Measurements from ENCODE around the gene RGS18.
"Not testable (repeated sequence)": the region's sequence is repeated elsewhere in the genome, so short reads cannot be mapped to it uniquely, and the experiment has no call there.

Gene RGS18, protein sequence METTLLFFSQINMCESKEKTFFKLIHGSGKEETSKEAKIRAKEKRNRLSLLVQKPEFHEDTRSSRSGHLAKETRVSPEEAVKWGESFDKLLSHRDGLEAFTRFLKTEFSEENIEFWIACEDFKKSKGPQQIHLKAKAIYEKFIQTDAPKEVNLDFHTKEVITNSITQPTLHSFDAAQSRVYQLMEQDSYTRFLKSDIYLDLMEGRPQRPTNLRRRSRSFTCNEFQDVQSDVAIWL

DNA sequence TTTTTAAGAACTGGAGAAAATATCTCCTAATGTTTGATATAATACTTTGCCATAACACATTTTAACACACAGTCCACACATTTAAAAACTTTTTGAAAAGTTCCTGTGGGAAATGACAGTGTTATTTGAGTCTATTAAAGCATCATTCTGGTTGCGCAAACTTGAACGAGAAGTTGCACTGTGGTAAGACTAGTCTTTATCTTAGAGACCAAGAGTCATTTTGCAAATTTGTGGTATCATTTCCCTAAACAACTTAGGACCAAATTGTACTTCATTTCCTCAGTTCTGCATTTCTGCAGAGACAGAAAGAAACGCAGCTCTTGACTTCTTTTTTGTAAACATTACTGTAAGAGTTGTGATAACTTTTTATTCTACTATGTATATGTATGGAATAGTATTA lies at the start of gene RGS18:
Gene RGS18 (plus strand): TSS at position 282 of the 400 bp plus-strand sequence. CDS start 176 bp downstream, outside the sequence.
- no peak for DNase-seq (ENCODE audit: low spot score)

DNA sequence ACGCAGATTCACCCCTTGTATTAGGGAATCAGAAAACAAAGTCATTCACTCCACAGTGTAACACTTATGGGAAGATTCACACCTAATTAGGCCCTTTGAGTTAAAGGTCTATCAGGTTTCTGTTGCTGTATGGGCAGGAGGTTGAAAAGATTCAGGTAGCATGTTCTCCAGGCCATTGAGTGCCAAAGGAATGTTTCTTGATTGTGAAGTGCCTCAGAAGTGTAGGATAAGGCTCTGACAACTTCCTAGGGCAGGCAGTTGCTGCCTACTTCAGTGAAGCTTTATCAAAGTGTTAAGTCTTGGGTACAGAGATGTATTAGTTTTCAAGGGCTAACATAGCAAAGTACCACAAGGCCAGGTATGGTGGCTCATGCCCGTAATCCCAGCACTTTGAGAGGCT lies 48.7 kb upstream of the RGS18 start:
- DNase-seq (ENCODE audit: low spot score), result no peak

DNA sequence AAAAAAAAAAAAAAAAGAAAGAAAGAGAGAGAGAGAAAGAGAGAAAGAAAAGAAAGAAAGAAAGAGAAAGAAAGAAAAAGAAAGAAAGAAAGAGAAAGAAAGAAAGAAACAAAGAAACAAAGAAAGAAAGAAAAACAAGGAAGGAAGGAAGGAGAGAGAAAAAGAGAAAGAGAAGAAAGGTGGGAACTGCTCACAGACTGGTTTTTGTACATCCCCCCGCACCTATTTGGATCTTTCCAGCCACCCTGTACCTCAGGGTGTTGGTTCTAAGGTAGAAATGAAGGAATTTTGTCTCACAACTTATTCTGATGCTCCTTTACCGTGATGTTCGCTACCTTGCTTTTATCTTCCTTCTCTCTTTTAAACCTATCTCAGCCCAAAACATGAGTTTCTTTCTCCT lies 43.3 kb upstream of the RGS18 start:
- no peak for DNase-seq (ENCODE audit: low spot score)

DNA sequence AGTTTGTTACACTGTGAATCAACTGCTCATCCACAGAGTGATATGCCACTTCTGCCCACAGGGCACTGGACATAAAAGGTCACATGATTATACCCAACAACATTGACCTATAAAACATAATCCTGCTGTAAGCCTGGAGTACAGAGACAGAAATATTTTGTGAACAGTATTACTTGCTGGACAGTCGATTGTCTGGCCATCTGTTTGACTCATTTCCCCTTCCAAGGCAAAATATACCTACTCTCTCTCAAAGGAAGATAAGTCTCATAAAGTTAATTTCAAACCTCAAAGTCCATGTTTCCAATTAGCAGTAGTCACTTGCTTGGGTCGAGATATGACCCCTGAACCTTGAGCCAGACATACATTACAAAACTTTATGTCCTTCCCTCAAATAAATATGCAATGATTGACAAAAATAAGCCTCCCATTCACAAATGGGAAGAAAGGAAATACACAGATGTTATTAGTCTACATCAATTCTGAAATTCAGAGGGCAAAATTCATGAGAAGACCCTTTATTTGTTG lies 39.3 kb upstream of the RGS18 start:
- no peak for DNase-seq (ENCODE audit: low spot score)

DNA sequence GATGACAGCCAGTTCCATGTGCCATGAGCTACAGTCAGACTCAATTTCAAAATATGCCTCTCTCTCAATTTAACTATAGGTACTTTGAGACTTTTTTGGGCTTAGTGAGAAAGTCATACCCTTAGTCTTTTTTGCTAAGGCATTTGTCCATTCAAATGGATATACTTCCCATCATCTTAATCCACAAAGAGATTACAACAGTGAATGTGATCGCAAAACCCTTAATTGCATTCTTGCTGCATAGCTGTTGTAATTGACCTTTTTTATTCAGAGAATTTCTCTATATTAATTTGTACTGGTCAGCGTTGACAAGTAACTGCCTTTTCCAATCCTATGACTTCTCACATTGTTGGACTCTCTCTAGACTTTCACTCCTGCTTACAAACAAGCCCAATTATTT lies 38.6 kb upstream of the RGS18 start:
- DNase-seq (ENCODE audit: low spot score), result no peak

DNA sequence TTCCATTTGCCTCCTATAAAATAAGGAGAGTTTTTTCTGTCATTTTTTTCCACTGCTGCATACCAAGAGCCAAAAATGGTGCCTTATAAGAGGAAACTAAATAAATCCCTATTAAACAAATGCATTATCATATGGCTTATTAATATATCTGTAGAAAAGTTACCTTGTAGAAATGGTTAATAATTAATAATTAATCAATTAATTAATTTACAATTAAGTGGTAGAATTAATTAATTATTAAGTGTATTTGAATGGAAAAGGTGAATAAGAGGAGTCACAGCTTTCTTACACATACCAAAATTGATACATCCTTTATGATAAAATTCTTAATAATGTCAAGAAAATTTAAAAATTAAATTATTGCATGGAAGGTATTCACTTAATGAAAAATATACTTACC lies 35.6 kb upstream of the RGS18 start:
- no peak for DNase-seq (ENCODE audit: low spot score)

DNA sequence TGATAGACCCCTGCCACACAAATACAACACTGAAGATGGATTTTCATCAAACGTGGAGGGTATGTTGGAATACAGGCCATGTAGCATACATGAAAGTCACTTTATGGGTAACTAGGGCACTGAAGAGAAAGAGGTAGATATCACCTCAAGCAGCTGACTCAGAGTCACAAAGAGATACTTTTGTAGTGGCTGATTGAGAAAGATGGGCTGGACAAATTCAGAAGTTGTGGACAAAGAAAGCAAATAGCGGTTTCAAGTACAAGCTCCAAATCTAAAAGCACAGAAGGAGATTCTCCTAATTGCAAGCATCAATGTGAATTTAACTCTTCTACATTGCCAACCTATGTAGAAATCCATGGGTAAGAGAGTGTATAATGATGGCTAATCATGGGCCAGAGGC lies 35.0 kb upstream of the RGS18 start:
- DNase-seq (ENCODE audit: low spot score), result no peak

DNA sequence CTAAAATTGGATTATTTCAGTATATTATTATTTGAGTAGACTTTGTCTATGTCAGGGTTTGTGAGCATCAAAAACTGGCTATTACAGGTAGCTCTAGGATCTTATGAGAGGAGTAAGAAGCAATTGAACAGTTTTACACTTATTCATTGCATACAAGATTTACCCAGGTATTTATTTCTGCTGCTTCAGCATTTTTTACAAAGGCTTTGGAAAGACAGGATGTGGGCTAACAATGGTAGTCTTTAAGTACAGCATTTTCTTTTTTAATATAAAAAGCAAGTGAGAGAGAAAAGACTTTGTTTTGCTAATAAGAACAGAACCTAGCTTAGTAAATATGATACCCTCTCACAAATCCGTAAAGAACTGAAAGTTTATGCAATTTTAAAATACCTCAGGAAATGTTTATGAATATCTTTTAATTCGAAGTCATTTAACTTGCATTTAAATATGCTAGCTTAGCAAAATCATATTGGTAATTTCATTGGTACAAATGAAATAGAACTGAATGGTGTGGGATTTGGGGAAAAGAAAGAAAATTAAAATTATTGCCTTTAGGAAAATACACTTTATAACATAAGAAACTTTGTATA lies 32.1 kb upstream of the RGS18 start:
- no peak for DNase-seq (ENCODE audit: low spot score)

DNA sequence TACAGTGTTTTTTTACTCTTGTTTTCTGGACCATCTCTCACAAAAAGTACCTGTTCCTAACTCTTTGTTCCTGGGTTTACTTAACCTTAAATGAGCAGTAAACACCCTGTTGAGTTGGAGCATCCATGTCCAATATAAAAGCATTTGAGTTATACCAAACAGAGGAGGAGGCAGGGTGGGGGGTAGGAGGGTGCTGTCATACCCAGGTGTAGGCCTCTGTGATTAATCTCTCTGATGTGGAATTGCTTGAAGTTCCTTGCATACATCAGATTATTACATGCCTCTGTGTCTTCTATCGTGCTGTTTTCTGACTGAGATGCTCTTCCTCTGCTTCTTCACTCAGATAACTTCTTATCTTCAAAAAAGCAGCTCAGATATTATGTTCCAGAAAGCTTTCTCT lies 28.1 kb upstream of the RGS18 start:
- DNase-seq (ENCODE audit: low spot score), result no peak

DNA sequence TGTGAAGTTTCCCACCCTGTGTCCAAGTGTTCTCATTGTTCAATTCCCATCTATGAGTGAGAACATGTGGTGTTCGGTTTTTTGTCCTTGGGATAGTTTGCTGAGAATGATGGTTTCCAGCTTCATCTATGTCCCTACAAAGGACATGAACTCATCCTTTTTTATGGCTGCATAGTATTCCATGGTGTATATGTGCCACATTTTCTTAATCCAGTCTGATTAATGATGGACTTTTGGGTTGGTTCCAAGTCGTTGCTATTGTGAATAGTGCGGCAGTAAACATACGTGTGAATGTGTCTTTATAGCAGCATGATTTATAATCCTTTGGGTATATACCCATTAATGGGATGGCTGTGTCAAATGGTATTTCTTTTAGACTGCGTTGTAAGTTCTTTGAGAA lies 27.4 kb upstream of the RGS18 start:
- not testable (repeated sequence) for DNase-seq (ENCODE audit: low spot score)

DNA sequence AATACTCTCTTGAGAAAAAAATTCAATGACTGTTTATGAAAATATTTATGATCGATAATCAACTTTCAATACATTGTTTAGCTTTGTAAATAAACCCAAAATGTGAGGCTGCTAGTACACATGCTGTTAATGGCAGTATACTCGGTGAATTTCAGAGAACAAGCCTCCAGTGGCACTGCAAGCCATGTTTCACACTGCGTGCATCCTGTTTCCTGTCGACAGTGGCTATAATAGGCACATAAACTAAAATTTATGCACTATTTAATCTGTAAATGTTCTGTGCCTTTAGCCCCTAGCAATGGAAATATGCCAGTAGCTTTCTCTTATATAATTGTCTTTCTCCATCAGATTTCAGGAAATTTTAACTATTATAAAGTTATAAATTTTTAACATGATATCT lies 26.3 kb upstream of the RGS18 start:
- DNase-seq (ENCODE audit: low spot score), result no peak

DNA sequence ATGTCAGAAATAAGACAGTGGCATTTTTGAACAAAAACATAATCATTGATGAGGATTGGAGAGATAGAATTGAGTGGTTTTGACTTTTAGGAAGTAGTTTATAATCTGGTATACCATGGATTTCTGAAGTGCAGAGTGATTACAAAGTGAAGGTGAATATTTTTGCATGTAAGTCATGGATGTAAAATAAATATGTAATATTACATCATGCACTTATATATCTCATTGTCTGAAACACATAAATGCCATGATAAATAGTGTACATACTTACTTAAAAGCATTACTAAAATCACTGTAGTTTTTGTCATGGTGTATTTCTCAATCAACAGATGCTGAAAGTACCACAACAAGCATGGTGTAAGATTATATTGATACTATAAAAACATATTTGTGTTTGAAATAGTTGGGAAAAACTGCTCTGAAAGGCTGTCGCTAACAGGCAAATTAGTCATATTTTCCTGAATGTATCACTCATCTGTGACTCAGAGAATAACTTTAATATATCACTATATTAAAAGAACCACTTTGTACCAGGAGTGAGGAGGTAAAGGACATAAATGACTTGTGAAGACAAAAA lies 24.8 kb upstream of the RGS18 start:
- no peak for DNase-seq (ENCODE audit: low spot score)

DNA sequence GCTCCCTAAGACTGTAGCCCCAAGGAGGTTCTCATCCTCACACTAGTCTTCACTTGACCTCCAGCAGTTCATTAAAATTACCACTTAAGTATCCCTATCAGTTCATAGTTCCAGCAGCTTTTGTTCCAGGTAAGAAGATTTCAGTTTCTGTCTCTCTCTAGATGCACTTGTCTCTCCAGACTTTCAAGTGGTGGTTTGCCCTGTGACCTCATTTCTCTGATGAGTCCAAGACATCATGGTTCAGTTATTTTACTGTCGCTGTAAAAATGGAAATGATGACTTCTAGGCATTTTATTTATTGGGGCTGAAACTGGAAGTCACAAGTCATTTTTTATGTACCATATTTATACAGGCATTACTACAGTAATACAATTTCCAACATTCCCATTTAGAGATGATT lies 17.9 kb upstream of the RGS18 start:
- no peak for DNase-seq (ENCODE audit: low spot score)

DNA sequence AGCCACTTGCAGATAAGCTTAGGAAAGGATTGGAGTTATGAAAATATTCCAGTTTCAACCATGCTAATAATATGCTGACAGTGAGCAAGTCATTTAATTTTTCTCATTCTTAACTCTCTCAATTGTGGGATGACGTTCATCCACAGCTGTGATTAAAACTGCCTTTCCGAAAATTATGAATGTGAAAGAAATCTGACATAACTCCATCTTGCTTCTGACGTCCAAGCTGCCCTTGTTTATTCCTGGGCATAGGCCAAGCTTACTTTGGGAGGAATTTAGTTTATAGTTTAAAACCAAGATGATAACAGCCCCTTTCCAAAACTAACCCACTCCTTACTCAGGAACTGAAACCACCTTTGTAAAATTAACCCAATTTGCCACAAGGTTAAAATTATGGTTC lies 11.0 kb upstream of the RGS18 start:
- no peak for DNase-seq (ENCODE audit: low spot score)

DNA sequence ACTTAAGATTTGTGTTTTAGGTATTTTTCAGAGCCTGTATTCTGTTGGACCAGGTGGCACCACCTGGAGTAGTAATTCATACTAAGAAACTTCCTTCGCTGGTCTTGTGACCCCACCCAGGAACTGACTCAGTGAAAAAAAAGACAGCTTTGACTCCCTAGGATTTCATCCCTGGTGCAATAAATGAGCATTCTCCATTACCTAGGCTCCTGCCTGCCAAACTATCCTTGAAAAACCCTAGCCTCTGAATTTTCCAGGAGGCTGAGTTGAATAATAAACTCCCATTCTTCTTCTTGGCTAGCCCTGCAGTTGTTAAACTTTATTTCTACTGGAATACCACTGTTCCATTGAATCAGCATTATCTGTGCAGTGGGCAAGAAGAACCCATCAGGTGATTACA lies 10.6 kb upstream of the RGS18 start:
- DNase-seq (ENCODE audit: low spot score), result no peak

DNA sequence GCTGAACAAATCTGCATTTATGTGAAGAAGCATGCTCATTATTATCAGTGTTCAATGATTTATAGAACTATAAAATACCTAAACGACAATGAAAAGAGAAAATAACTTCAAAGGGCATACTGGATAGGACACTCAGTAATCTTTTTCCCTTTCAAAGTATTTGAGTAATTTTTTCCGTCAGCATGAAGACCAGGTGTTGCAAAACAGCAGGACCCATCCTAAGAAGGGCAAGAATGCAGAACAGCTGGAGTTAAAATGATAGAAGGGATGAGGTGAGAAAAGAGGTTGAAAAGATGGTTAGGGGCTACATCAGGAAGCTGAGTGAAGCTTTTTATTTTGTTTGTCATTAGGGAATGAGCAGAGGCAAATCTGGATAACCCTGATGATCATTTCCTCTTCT lies 7.1 kb upstream of the RGS18 start:
- DNase-seq (ENCODE audit: low spot score), result no peak

DNA sequence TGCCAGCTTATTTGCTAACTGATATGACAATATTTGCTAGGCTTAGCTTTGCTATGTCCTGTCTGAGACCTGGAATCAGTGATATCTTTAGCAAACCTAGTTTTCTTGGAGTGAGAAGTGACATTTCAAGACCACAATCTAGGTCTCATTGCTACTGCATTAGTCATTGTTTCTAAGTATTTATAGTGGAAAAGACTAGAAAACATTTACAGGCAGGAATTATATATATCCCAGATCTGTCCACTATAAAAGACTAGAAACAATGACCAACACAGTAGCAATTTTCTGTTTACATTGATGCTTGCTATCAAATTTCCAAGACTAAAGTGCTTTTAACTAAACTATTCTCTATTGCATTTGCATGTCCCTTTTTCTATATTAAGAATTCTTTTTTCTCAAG lies 5.0 kb upstream of the RGS18 start:
- no peak for DNase-seq (ENCODE audit: low spot score)

DNA sequence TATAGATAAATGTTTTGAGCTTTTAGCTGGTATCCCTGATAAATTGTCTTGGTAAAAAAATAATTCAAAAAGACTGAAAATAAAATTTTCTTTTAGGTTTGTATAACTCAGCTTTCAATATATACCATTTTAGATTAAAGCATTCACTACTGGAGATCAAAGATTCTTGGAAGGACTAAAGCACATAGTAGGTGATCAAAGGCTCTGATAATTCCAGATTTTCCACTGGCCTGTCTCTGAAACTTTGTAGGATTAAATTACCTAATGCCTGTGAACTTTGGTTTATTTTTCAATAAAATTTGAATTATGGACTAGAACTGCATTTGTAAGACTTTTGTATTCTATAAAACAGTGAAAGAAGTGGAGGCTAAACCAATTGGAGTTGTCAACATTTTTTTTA lies 1.2 kb upstream of the RGS18 start:
- no peak for DNase-seq (ENCODE audit: low spot score)

DNA sequence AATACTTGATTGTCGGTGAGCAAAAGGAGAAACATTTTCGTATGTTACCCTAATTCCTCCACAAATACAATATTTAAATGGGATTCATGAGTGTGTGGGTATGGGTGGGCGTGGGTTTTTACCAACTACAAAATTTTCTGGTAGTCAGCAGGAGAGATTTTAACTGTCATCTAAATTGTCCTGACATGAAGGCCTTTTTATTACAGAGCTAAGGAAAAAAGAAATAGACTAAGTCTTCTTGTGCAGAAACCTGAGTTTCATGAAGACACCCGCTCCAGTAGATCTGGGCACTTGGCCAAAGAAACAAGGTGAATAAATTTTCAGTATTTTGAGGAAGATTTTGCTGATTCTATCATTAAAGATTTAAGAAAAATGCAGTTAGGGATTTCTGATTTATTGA lies 752 bp downstream of the RGS18 start:
- no peak for DNase-seq (ENCODE audit: low spot score)

DNA sequence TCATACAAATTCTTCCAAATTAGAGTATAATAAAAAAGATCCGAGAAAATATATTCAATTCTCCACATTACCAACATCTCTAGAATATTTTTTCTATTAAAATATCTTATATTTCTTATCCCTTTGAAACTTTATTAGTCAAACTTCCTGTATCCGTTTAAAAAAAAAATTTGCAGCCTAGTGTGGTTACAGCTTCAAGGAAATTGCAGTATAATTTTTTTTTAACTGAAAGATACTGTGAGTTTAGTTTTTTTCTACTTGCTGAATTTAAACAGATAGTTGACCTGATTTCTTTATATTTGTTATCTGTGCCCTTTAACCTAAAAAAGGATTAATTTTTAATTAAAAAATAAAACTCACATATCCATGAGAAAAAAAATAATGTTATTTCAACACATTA lies 1.5 kb downstream of the RGS18 start:
- DNase-seq (ENCODE audit: low spot score), result no peak

DNA sequence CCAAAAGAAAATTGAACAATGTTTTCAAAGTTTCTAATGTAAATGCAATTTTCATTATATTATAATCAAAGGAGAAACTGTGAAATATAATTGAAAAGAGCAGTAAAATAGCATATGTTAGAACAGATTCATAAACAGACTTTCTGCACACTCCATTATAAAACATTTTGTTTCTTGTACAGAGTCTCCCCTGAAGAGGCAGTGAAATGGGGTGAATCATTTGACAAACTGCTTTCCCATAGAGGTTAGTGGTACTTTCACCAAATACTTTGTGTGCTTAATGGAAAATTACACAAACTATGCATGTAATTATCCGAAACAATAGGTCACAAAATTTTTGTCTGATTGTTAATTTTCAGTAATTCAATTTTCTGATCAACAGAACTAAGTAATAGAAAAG lies 1.9 kb downstream of the RGS18 start:
- DNase-seq (ENCODE audit: low spot score), result no peak

DNA sequence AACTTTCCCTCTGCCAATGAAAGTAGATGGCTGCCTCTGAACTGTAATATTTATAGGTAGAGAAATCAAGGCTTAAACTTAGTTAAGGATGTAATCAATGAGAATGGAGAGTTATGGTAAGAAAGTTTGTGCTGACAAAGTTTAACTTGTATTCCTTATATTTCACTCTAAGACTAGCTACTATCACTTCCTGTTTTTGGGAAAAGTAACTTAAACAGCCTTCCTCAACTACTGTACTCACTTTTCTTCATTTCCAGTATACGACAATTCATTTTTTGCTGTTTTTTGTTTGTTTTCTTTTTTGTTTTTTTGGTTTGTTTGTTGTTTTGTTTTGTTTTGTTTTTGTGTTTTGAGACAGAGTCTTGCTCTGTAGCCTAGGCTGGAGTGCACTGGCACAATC lies 3.7 kb downstream of the RGS18 start:
- DNase-seq (ENCODE audit: low spot score), result no peak

DNA sequence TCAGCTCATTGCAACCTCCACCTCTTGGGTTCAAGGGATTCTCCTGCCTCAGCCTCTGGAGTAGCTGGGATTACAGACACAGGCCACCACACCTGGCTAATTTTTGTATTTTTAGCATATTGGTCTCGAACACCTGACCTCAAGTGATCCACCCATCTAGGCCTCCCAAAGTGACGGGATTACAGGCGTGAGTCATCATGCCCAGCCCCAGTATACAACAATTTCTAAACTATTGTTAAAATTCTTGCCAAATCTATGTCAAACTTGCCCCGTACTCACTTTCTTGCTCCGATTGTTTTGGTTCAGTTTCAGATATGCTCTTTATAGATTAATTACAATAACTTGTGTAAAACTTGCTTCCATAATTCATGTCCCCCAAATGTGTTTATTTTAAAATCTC lies 4.1 kb downstream of the RGS18 start:
- no peak for DNase-seq (ENCODE audit: low spot score)

DNA sequence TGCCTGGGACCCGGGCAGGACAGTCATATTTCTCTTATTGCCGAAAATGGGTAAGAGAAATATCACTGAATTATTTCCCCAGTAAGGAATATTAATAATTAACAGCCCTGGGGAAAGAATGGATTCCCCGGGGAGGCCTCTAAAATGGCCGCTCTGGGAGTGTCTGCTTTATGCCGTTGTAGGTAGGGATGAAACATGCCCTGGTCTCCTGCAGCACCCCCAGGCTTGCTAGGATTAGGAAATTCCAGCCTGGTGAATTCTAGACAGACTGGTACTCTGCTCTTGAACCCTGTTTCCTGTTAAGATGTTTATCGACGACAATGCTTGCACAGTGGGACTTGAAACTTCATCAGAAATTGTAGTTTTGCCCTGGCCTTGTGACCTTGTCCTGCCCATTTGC lies 6.7 kb downstream of the RGS18 start:
- not testable (repeated sequence) for DNase-seq (ENCODE audit: low spot score)

All from hematopoietic multipotent progenitor cell treated with erythropoietin and hydrocortisone succinate and interleukin-3 and kit ligand, for 17 days (in vitro differentiated cells).